PC-9 (cell line): Measurements from ENCODE around the gene BICC1. TPM values are rescaled to one million over a fixed set of nuclear protein-coding genes. Genes with fewer than 3 reads are reported as not detected.

Source experiments
- BruUV-seq: library from RNA; stranded (reverse); fragments of 400-500 nt; replicated peaks from 2 replicates; lab custom pipeline; 2021; lab: Mats Ljungman, UMichigan
- CTCF ChIA-PET: fragments of 300-600 bp; sonication (Branson Sonifier 250); formaldehyde crosslinking; loops from one replicate; lab custom pipeline; 2022; ENCODE audit warnings: antibody characterized with exemption; lab: Charles Lee
- POLR2A ChIA-PET: fragments of 300-600 bp; sonication (Branson Sonifier 250); formaldehyde crosslinking; loops from one replicate; lab custom pipeline; 2022; ENCODE audit warnings: antibody characterized with exemption; ENCODE audit not compliant: unreplicated experiment; lab: Charles Lee
- DNase-seq, 2 experiments: peaks; one replicate each; pipeline versions ENCODE4 v3.0.0 to v3.0.0-alpha.2; 2015 to 2022; ENCODE audit warnings: mixed read lengths in 1 of 2
- H2AFZ ChIP-seq: fragments of 200-600 bp; sonication (generic); 2 replicates; pipeline ENCODE4 v1.8.1; 2017; ENCODE audit warnings: antibody characterized with exemption
- H3F3A ChIP-seq: fragments of 200-600 bp; sonication (generic); 2 replicates; pipeline ENCODE4 v1.8.1; 2017; ENCODE audit warnings: antibody characterized with exemption, mild to moderate bottlenecking, low read depth; ENCODE audit not compliant: insufficient read depth
- H3K27ac ChIP-seq: fragments of 200-600 bp; sonication (generic); 2 replicates; pipeline ENCODE4 v1.6.1; 2016; ENCODE audit warnings: mixed run types
- H3K27me3 ChIP-seq: fragments of 200-600 bp; sonication (generic); 2 replicates; pipeline ENCODE4 v1.6.1; 2016; ENCODE audit warnings: low read depth, mixed run types; ENCODE audit not compliant: insufficient read depth
- H3K36me3 ChIP-seq: fragments of 200-600 bp; sonication (generic); 2 replicates; pipeline ENCODE4 v1.6.1; 2016; ENCODE audit warnings: low read depth, mixed run types
- H3K4me1 ChIP-seq: fragments of 200-600 bp; sonication (generic); replicated peaks from 2 replicates; pipeline ENCODE4 v1.6.1; 2016; ENCODE audit warnings: mixed run types; ENCODE audit not compliant: insufficient read depth
- H3K4me2 ChIP-seq: fragments of 200-600 bp; sonication (generic); 2 replicates; pipeline ENCODE4 v1.6.1; 2017; ENCODE audit warnings: mixed run types
- H3K4me3 ChIP-seq: fragments of 200-600 bp; sonication (generic); 2 replicates; pipeline ENCODE4 v1.6.1; 2016; ENCODE audit warnings: mixed run types
- H3K79me2 ChIP-seq: fragments of 200-600 bp; sonication (generic); 2 replicates; pipeline ENCODE4 v1.6.1; 2017; ENCODE audit warnings: low read depth, mixed run types
- H3K9me2 ChIP-seq: fragments of 200-600 bp; sonication (generic); 2 replicates; pipeline ENCODE4 v1.8.1; 2017; ENCODE audit warnings: mild to moderate bottlenecking; ENCODE audit not compliant: insufficient read depth
- H3K9me3 ChIP-seq: fragments of 200-600 bp; sonication (generic); 2 replicates; pipeline ENCODE4 v1.8.1; 2016; ENCODE audit warnings: low read depth; ENCODE audit not compliant: insufficient read depth
- H4K20me1 ChIP-seq: fragments of 200-600 bp; sonication (generic); 2 replicates; pipeline ENCODE4 v1.8.1; 2017; ENCODE audit not compliant: insufficient read depth
- CTCF ChIP-seq: fragments of 200-600 bp; sonication (generic); conservative IDR thresholded peaks from 2 replicates; pipeline ENCODE4 v1.6.1; 2017; ENCODE audit warnings: mixed run types, antibody characterized with exemption, mild to moderate bottlenecking, moderate library complexity
- EZH2 ChIP-seq: fragments of 200-600 bp; sonication (generic); IDR thresholded peaks from 2 replicates; pipeline ENCODE4 v1.8.0; 2017; ENCODE audit warnings: antibody characterized with exemption, low read depth
- intact Hi-C: fragments of 100-400 bp; cut with micrococcal nuclease; formaldehyde crosslinking; loops from one replicate; pipeline ENCODE4 v1.10.0; 2022; ENCODE audit not compliant: unreplicated experiment
- total RNA-seq: library from RNA; stranded (reverse); gene quantifications from 2 replicates; pipeline ENCODE4 v1.2.3, GENCODE V29; 2021

Gene BICC1
- total RNA-seq, 1 experiment from 2014 or later, result not detected

- no peak for DNase-seq
- Histone ChIP-seq H3K9me3 (peaks cover 10% of the 10 kb centered on the region; the same call in 1 of the 2 replicates), H3F3A (no peaks in the 10 kb centered on the region), H3K36me3 (no peaks in the 10 kb centered on the region), H3K4me1 (no peaks in the 10 kb centered on the region), H3K4me3 (no peak overlapping the region), H3K27me3 (no peaks in the 10 kb centered on the region), H3K9me2 (no peaks in the 10 kb centered on the region), H3K27ac (no peak overlapping the region), H4K20me1 (no peaks in the 10 kb centered on the region), H2AFZ (no peak overlapping the region), H3K79me2 (no peaks in the 10 kb centered on the region), H3K4me2 (no peak overlapping the region)
- intact Hi-C loops, result no loop called here
- no TSS peak for BruUV-seq
- TF ChIP-seq EZH2 (no peak), CTCF (no peak)
- ChIA-PET CTCF (no interaction called here), POLR2A (no interaction called here)
Measured at GRCh38 chr10:58667658-58668310, 155.1 kb downstream of the BICC1 start.

GRCh38 chr10:58672845-58673244, 160.2 kb downstream of the BICC1 start:
- no peak for TF ChIP-seq CTCF
- TF ChIP-seq EZH2, result no peak
- no TSS peak for BruUV-seq
- no peaks in the 10 kb centered on the region for H3K36me3 ChIP-seq
- H3K27ac ChIP-seq, result no peak overlapping the region
- no peaks in the 10 kb centered on the region for H3K4me1 ChIP-seq
- no peaks in the 10 kb centered on the region for H3K9me2 ChIP-seq
- no peaks in the 10 kb centered on the region for H3K79me2 ChIP-seq
- no peak for DNase-seq
- no peak overlapping the region for H3K4me2 ChIP-seq
- intact Hi-C loops, result no loop called here
- H3K27me3 ChIP-seq, result peaks cover 10% of the 10 kb centered on the region; the same call in 1 of the 2 replicates
- H4K20me1 ChIP-seq, result no peaks in the 10 kb centered on the region
- ChIA-PET CTCF (no interaction called here), POLR2A (no interaction called here)
- no peak overlapping the region for H3K4me3 ChIP-seq
- no peaks in the 10 kb centered on the region for H3F3A ChIP-seq
- H2AFZ ChIP-seq, result no peak overlapping the region
- no peaks in the 10 kb centered on the region for H3K9me3 ChIP-seq

- Histone ChIP-seq H3K27ac (no peak overlapping the region), H3K36me3 (no peaks in the 10 kb centered on the region), H3K9me2 (no peaks in the 10 kb centered on the region), H3K4me1 (no peaks in the 10 kb centered on the region), H3K9me3 (no peaks in the 10 kb centered on the region), H3K4me3 (no peak overlapping the region), H2AFZ (no peak overlapping the region), H4K20me1 (no peaks in the 10 kb centered on the region), H3K4me2 (no peak overlapping the region), H3K79me2 (no peaks in the 10 kb centered on the region), H3F3A (no peaks in the 10 kb centered on the region), H3K27me3 (peaks cover 10% of the 10 kb centered on the region; the same call in 1 of the 2 replicates)
- no peak for TF ChIP-seq EZH2
- no peak for TF ChIP-seq CTCF
- intact Hi-C loops, result no loop called here
- no peak for DNase-seq
- POLR2A ChIA-PET, result no interaction called here
- BruUV-seq, result no TSS peak
- CTCF ChIA-PET, result no interaction called here
Measured at GRCh38 chr10:58674251-58674650, 161.6 kb downstream of the BICC1 start.
